TTC549 (cell line): ENCODE measurements around the gene AEN.

Source experiments
- FAIRE-seq: peaks from 2 replicates; lab custom pipeline; 2012; peaks lifted over from hg19 to GRCh38; lab: Jason Lieb, UNC

The AEN gene

DNA sequence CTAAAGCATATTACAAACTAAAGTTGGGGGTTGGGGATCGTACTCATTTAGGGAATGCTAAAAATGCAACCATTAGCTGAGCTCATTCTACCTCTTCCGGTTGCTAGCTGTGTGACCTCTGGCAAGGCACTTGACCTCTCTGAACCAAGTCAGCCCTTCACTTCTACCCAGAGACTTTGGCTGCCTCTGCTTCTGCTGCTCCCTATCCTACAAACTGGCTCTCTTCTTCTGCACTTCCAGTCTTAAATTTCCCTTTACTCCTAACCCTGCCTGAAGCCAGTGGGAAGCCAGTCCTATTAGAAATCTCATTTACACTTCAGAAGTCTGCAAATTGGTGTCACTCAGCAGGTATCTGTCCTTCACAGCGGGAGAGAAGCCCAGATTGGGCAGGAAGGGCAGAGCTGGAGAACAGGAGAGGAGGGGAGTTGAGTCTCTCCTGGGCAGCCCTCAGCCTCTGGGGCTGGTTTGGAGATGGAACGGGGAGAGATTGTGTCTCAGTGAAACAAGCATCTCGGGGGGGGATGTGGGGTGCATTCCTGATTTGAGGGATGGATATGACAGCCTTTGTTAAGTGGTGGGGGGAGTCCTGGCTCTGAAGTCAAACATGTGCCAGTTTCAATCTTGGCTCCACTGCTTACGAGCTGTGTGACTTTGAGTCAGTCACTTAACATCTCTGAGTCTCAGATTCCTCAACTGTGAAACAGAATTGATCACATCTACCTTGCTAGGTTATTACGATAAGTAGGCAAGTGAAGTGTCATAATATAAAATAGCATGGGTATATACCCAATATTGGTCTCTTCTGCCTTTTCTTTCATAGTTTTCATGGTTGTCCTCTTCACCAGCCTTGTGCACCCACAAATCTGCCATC is 7.8 kb upstream of the AEN start:
- FAIRE-seq: no peak

DNA sequence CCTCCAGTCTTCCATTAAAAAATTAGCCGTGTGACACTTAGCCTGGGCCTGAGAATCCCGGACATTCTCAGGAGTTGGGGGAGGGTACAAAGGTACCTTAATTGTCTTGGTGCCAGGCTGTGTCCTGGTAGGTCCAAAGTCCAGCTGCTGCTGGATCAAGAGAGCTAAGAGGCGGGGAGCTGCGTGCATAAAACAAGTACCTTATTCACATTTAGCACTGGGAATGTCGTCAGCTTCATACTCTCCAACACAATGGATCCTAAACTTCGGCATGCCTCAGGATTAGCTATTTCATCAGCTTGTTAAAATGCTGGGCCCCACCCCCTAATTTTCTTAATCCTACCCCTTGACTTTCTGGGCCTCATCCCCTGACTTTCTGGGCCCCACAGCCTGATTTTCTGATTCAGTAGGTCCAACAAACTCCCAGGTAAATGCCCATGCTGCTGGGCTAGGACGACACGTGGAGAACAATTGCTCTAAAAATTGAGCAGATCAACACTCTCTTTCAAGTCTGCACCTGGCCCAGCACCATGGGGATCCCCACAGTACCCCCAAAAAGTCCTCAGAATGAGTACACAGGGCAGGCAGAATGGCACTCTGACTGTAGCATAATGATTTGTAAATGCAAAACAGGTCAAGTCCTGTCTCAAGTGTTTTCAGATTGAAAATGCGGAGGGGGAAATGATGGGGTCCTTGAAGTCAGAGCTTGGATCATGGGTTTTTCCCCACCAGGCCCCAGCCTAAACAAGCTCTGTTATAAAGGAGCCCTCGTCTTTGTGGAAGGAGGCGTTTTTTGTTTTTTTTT is 5.6 kb upstream of the AEN start:
- no peak for FAIRE-seq

DNA sequence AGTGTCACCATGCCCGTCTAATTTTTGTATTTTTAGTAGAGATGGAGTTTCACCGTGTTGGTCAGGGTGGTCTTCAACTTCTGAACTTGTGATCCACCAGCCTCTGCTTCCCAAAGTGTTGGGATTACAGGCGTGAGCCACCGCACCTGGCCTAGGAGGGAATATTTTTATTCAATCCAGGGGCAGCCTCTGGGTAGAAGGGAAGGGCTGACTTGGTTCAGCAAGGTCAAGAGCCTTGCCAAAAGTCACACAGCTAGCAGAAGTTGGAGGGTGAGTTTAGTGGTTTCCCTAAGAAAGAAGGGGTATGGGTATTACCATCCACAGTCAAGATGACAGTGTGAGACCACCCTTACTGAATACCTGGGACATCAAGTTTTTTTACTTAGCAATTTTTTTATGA is 4.9 kb upstream of the AEN start:
- FAIRE-seq: no peak

DNA sequence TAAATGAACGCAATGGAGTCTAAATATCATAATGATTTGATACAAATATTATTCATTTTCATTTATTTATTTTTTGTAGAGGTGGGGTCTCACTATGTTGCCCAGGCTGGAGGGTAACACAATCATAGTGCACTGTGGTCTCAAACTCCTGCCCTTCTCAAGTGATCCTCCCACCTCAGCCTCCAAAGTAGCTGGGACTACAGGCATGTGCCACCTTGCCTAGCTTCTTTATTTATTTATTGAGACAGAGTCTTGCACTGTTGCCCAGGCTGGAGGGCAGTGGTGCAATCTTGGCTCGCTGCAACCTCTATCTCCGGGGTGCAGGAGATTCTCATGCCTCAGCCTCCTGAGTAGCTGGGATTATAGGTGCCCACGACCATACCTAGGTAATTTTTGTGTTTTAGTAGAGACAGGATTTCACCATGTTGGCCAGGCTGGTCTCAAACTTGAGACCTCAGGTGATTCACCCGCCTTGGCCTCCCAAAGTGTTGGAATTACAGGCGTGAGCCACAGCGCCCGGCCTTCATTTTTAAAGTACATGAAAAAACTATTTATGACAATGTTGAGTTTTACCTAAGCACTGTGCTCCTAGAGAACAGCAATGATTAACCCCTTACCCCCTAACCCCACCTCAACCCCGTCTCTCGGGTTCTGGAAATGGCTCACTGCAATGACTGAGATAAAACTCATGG is 4.0 kb upstream of the AEN start:
- FAIRE-seq: no peak

GRCh38 chr15:88617790-88618189 is 3.4 kb upstream of the AEN start:
- no peak for FAIRE-seq

GRCh38 chr15:88618686-88619085 is 2.5 kb upstream of the AEN start:
- no peak for FAIRE-seq

DNA sequence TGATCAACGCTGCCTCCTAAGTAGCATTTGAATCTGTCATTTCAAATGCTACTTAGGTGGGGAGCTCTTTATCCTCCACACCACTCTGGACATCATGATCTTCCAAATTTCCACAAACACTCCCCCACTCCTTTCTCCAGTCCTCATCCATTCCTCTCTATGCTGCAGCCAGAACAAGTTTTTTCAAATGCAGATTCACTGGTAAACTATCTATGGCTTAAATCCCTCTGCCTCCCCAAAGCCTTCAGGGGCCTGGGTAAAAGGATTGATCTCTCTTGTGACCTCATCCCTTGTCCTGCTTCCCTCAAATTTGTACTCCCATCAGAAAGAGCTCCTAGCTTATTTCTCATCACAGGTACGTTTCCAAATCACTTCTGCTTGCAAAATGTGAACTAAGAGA is 1.3 kb upstream of the AEN start:
- no peak for FAIRE-seq

GRCh38 chr15:88621789-88622604 is 857 bp downstream of the AEN start:
- no peak for FAIRE-seq

DNA sequence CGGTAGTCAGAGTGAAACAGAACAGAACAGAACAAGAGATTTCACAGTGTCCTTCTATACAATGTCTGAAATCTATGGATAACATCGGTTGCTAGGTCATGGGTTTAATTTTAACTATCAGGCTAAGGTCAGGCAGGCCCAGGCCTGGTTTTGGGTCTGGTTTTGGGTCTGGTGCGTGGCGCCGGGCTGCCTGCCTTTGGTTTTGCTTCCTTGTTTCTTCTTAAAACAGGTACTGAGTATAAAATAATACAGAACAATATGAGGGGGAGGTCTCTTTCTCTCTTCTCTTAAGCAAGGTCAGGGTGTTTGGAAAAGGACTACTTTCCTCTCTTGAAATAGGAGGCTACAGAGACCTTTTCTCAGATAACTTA is 1.4 kb downstream of the AEN start:
- no peak for FAIRE-seq

- FAIRE-seq: no peak
Measured at GRCh38 chr15:88623061-88623460, 1.9 kb downstream of the AEN start.

DNA sequence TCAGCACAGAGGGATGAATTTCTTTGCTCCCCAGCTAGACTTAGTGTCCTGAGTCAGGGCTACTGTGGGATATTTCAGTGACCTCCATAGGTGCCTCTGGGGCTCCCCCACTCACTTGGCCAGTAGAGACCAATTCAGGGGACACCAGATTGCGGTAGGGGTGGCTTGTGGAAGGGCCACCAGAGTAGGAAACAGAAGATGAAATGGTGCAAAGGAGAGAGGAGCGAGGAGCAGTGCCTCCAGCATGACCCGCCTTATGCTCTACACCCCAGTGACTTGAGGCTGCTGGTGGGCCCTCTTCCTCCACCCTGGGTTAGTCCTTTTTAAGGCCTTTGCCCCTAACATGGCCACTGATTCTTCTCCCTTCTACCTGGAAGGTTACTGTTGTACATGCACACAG is 2.5 kb downstream of the AEN start:
- no peak for FAIRE-seq

- FAIRE-seq: no peak
Measured at GRCh38 chr15:88624156-88624970, 3.2 kb downstream of the AEN start.

GRCh38 chr15:88624971-88625490 is 3.9 kb downstream of the AEN start:
- FAIRE-seq: no peak

DNA sequence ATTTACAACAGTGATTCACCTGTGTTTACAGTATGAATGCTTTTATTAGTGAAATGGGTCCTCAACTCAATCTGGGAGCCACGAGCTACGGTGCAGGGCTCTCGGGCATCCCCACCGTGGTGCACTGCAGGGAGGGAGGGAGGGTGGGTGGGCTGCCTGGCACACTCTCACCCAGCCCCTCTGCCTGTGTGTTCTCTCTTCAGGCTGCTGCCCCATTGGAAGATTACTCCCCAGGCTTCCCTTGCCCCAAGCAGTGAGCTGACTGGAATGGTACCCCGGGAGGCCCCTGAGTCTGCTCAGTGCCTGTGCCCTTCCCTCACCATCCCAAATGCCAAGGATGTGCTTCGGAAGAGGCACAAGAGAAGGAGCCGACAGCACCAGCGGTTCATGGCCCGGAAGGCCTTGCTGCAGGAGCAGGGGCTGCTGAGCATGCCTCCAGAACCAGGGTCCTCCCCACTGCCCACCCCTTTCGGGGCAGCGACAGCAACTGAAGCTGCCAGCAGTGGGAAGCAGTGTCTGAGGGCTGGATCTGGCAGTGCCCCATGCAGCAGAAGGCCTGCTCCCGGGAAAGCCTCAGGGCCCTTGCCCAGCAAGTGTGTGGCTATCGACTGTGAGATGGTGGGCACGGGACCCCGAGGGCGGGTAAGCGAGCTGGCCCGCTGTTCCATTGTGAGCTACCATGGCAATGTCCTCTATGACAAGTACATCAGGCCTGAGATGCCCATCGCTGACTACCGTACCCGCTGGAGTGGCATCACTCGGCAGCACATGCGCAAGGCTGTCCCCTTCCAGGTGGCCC is 5.0 kb downstream of the AEN start:
- no peak for FAIRE-seq

DNA sequence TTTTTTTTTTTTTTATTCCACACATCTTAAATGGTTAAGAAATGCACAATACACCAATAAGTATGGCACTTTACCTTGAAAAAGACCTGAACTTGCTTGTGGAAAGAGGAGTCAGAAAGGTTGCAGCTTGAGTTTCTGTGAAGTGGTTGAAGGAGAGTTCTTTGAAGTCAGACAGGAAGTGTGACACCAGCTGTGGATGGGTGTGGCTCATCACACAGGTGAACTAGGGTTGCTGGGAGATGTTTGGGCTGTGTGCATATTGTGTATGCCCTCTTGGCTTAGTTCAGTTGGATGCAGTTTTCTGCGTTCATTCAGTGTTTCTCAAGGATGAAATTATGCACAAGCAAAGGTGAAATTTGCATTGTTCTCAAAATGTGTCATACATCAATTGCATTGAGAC is 6.3 kb downstream of the AEN start:
- FAIRE-seq: no peak

- no peak for FAIRE-seq
Measured at GRCh38 chr15:88628018-88628654, 7.0 kb downstream of the AEN start.

DNA sequence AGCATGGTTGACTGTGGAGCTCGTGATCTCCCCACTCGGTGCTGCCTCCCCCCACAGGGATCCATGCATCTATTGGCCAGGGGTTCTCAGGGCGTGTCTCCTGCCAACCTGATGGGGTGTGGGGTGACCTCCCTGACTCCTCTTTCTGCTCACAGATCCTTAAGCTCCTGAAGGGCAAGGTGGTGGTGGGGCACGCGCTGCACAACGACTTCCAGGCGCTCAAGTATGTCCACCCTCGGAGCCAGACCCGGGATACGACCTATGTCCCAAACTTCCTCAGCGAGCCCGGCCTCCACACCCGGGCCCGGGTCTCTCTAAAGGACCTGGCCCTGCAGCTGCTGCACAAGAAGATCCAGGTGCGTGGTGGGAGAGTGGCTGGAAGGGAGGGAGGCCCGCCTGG is 7.9 kb downstream of the AEN start:
- FAIRE-seq: no peak

- no peak for FAIRE-seq
Measured at GRCh38 chr15:88630141-88630721, 9.1 kb downstream of the AEN start.

DNA sequence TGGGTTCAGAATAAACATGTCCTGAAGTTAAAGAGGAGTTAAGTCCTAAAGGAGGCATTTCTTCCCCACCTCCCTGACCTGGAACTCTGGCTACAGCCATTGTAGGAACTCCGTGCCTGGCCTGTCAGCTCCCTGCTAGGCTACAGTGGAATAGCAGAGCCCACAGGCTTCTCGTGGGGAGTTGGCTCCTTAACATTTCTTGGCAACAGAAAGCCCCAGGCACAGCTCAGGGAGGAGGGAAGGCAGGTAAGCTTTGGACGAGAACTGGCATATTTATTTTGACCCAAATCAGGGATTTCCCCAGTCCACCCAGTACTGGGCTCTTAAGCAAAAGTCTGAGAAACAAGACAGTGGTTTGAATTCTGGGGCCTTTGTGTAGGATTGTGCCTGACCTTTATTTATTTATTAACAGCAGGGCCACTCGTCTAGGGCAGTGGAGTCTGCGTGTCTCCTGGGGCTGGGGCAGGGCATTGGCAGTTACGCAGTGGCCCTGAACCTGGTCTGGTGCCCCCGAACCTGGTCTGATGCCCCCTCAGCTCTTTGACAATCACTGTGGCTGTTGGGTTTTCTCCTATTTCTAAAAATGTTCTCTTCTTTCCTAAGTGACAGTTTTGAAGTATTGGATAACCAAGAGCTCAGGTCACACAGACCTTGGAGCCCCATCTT is 9.8 kb downstream of the AEN start:
- FAIRE-seq: no peak
